ENCODE results near the gene DNAH6.
"Not testable (repeated sequence)": the region's sequence is repeated elsewhere in the genome, so short reads cannot be mapped to it uniquely, and the experiment has no call there.

DNA sequence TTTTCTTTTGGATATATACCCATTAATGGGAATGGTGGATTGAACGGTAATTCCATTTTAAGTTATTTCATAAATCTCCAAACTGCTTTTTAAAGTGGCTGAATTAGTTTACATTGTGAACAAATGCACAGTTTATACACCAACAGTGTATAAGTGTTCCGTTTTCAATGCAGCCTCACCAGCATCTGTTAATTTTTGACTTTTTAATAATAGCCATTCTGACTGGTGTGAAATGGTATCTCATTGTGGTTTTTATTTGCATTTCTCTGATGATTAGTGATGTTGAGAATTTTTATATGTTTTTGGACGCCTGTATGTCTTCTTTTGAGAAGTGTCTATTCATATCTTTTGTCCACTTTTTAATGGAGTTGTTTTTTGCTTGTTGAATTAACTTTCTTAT lies 257.3 kb downstream of the DNAH6 start:
- not testable (repeated sequence) for TF ChIP-seq NFATC4 (CRISPR knock-in tag; IDR thresholded peaks at IDR 0.05); CREB1 (CRISPR knock-in tag; IDR thresholded peaks at IDR 0.05); MLX (CRISPR knock-in tag; IDR thresholded peaks at IDR 0.05); CTCF (IDR thresholded peaks at IDR 0.05); USF2 (CRISPR knock-in tag; IDR thresholded peaks at IDR 0.05); IRF2 (CRISPR knock-in tag; IDR thresholded peaks at IDR 0.05; ENCODE audit: borderline replicate concordance, low read depth); E2F5 (CRISPR knock-in tag; IDR thresholded peaks at IDR 0.05); JUN (CRISPR knock-in tag; IDR thresholded peaks at IDR 0.05); E2F1 (CRISPR knock-in tag; IDR thresholded peaks at IDR 0.05); ZNF671 (CRISPR knock-in tag; IDR thresholded peaks at IDR 0.05); KAT7 (CRISPR knock-in tag; IDR thresholded peaks at IDR 0.05; ENCODE audit: borderline replicate concordance); ZNF423 (CRISPR knock-in tag; IDR thresholded peaks at IDR 0.05); FOXJ3 (CRISPR knock-in tag; IDR thresholded peaks at IDR 0.05; ENCODE audit: borderline replicate concordance)
- TF ChIP-seq, protein P1, sequence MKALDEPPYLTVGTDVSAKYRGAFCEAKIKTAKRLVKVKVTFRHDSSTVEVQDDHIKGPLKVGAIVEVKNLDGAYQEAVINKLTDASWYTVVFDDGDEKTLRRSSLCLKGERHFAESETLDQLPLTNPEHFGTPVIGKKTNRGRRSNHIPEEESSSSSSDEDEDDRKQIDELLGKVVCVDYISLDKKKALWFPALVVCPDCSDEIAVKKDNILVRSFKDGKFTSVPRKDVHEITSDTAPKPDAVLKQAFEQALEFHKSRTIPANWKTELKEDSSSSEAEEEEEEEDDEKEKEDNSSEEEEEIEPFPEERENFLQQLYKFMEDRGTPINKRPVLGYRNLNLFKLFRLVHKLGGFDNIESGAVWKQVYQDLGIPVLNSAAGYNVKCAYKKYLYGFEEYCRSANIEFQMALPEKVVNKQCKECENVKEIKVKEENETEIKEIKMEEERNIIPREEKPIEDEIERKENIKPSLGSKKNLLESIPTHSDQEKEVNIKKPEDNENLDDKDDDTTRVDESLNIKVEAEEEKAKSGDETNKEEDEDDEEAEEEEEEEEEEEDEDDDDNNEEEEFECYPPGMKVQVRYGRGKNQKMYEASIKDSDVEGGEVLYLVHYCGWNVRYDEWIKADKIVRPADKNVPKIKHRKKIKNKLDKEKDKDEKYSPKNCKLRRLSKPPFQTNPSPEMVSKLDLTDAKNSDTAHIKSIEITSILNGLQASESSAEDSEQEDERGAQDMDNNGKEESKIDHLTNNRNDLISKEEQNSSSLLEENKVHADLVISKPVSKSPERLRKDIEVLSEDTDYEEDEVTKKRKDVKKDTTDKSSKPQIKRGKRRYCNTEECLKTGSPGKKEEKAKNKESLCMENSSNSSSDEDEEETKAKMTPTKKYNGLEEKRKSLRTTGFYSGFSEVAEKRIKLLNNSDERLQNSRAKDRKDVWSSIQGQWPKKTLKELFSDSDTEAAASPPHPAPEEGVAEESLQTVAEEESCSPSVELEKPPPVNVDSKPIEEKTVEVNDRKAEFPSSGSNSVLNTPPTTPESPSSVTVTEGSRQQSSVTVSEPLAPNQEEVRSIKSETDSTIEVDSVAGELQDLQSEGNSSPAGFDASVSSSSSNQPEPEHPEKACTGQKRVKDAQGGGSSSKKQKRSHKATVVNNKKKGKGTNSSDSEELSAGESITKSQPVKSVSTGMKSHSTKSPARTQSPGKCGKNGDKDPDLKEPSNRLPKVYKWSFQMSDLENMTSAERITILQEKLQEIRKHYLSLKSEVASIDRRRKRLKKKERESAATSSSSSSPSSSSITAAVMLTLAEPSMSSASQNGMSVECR (CRISPR knock-in tag; IDR thresholded peaks at IDR 0.05; ENCODE audit: borderline replicate concordance) = not testable (repeated sequence)

Data from WTC11 (cell line).